B cell (primary cell): ENCODE measurements around the gene MRTFB. TPM values are rescaled to one million over a fixed set of nuclear protein-coding genes. Genes with fewer than 3 reads are reported as not detected.

Experiments used
- ATAC-seq: fragments of 200-7000 bp; cut with Tn5 transposase; one replicate; pipeline ENCODE4 v1.10.0; 2021; ENCODE audit warnings: low read depth, mild to moderate bottlenecking, moderate number of reproducible peaks, moderate library complexity
- CTCF ChIA-PET: fragments of 350-600 bp; sonication (Branson Sonifier 250); formaldehyde crosslinking; loops from one replicate; lab custom pipeline; 2021; ENCODE audit warnings: antibody characterized with exemption, inconsistent platforms; lab: Charles Lee
- POLR2A ChIA-PET: fragments of 350-600 bp; sonication (Branson Sonifier 250); formaldehyde crosslinking; loops from one replicate; lab custom pipeline; 2021; ENCODE audit warnings: antibody characterized with exemption; lab: Charles Lee
- DNase-seq: peaks from one replicate; pipeline ENCODE4 v3.0.0; 2013
- H2AFZ ChIP-seq: 2 replicates; pipeline ENCODE4 v1.6.1; 2012; ENCODE audit warnings: mild to moderate bottlenecking, low read depth, low read length; ENCODE audit not compliant: insufficient read depth, poor library complexity, severe bottlenecking
- H3K27ac ChIP-seq, 2 donors: 1 replicate in 1 of 2; 2 replicates in 1 of 2; pipeline ENCODE4 v1.5.1; 2012 to 2013; ENCODE audit warnings: low read length in 2 of 2, mild to moderate bottlenecking in 2 of 2, moderate library complexity in 1 of 2
- H3K27me3 ChIP-seq, 4 experiments: fragments of 200-600 bp in 1 of 4; sonication (generic) in 1 of 4; replicated peaks in 1 of 4; 1 replicate in 2 of 4; 2 replicates in 2 of 4; pipeline versions ENCODE4 v1.6.1 to v1.7.0; 2013 to 2016; ENCODE audit warnings: low read length in 3 of 4, mild to moderate bottlenecking in 2 of 4, mixed read lengths in 1 of 4, moderate library complexity in 1 of 4; ENCODE audit not compliant: insufficient read depth in 4 of 4, control insufficient read depth in 3 of 4; ENCODE audit errors: control extremely low read depth in 1 of 4
- H3K36me3 ChIP-seq, 2 experiments: replicated peaks in 1 of 2; 1 replicate in 1 of 2; 2 replicates in 1 of 2; pipeline versions ENCODE4 v1.6.1 to v1.7.1; 2013; ENCODE audit warnings: low read length in 1 of 2; ENCODE audit not compliant: insufficient read depth in 2 of 2, control insufficient read depth in 1 of 2; ENCODE audit errors: control extremely low read depth in 1 of 2, extremely low read depth in 1 of 2
- H3K4me1 ChIP-seq, 2 donors: fragments of 200-600 bp in 1 of 2; sonication (generic) in 1 of 2; 1 replicate in 1 of 2; 2 replicates in 1 of 2; pipeline versions ENCODE4 v1.5.1 to v1.6.1; 2013 to 2017; ENCODE audit warnings: low read length in 2 of 2; ENCODE audit not compliant: control insufficient read depth in 2 of 2, insufficient read depth in 2 of 2
- H3K4me2 ChIP-seq: replicated peaks from 2 replicates; pipeline ENCODE3; 2012; ENCODE audit warnings: mild to moderate bottlenecking, low read depth, low read length; ENCODE audit not compliant: poor library complexity, severe bottlenecking
- H3K4me3 ChIP-seq, 5 experiments: fragments of 200-600 bp in 1 of 5; sonication (generic) in 1 of 5; 1 replicate in 3 of 5; 2 replicates in 2 of 5; pipeline versions ENCODE4 v1.5.1 to v1.7.0; 2011 to 2016; ENCODE audit warnings: low read length in 4 of 5, mild to moderate bottlenecking in 4 of 5, low read depth in 2 of 5, control low read depth in 1 of 5, moderate library complexity in 1 of 5; ENCODE audit not compliant: insufficient read depth in 1 of 5; ENCODE audit errors: control extremely low read depth in 1 of 5, extremely low read depth in 1 of 5
- H3K79me2 ChIP-seq: fragments of 200-600 bp; sonication (generic); one replicate; pipeline ENCODE4 v1.6.0; 2016; ENCODE audit warnings: low read length; ENCODE audit not compliant: control insufficient read depth, insufficient read depth
- H3K9ac ChIP-seq: fragments of 200-600 bp; sonication (generic); 2 replicates; pipeline ENCODE4 v1.6.1; 2017; ENCODE audit warnings: mild to moderate bottlenecking, low read length, moderate library complexity
- H3K9me3 ChIP-seq, 3 donors: one replicate each; pipeline versions ENCODE4 v1.6.1 to v1.7.1; 2013; ENCODE audit warnings: low read length in 2 of 3; ENCODE audit not compliant: control insufficient read depth in 2 of 3, insufficient read depth in 1 of 3; ENCODE audit errors: control extremely low read depth in 1 of 3
- H4K20me1 ChIP-seq: 2 replicates; pipeline ENCODE4 v1.6.0; 2012; ENCODE audit warnings: mild to moderate bottlenecking, low read length; ENCODE audit not compliant: insufficient read depth, control insufficient read depth, poor library complexity, severe bottlenecking
- H3K27ac Mint-ChIP-seq: one replicate; pipeline ENCODE4 v1.8.0; 2021; ENCODE audit warnings: mixed read lengths
- H3K27me3 Mint-ChIP-seq: one replicate; pipeline ENCODE4 v1.8.0; 2021; ENCODE audit warnings: mixed read lengths
- H3K4me1 Mint-ChIP-seq: one replicate; pipeline ENCODE4 v1.8.0; 2021; ENCODE audit warnings: mixed read lengths
- H3K4me3 Mint-ChIP-seq: one replicate; pipeline ENCODE4 v1.8.0; 2021; ENCODE audit warnings: mixed read lengths
- H3K9me3 Mint-ChIP-seq: one replicate; pipeline ENCODE4 v1.8.0; 2022; ENCODE audit warnings: mixed read lengths; ENCODE audit not compliant: insufficient read depth
- EZH2 ChIP-seq: IDR thresholded peaks from 2 replicates; pipeline ENCODE4 v1.6.1; 2012; ENCODE audit warnings: borderline replicate concordance, low read depth, mild to moderate bottlenecking, moderate library complexity, low read length; ENCODE audit not compliant: insufficient read depth, poor library complexity, severe bottlenecking
- WGBS: methylation state at CpG from one replicate; pipeline ENCODE4 v1.1.5; 2013; ENCODE audit warnings: missing lambda C conversion rate; ENCODE audit not compliant: insufficient coverage; 5-methylcytosine and 5-hydroxymethylcytosine counted together
- intact Hi-C: fragments of 100-400 bp; cut with micrococcal nuclease; formaldehyde crosslinking; loops from one replicate; pipeline ENCODE4 v1.10.0; 2022
- polyA plus RNA-seq: library from polyadenylated mRNA; depleted of rRNA; stranded (reverse); fragments of >200 nt; gene quantifications from 2 replicates; pipeline ENCODE4 v1.2.3, GENCODE V29; 2012
- total RNA-seq, 2 donors: library from RNA; stranded (reverse); fragments of 120-200 nt in 1 of 2; gene quantifications; 1 replicate in 1 of 2; 2 replicates in 1 of 2; pipeline versions ENCODE4 v1.2.3 to v1.2.4, GENCODE V29; 2013 to 2022
- TF ChIP-seq, protein P1 (sequence below): fragments of 200-600 bp; IDR thresholded peaks from one replicate; pipeline ENCODE4 v1.8.0; 2022; ENCODE audit warnings: antibody characterized with exemption, mild to moderate bottlenecking

MRTFB gene
- total and polyA plus RNA-seq, 2 donors (not counting 1 experiment from before 2014, with no cell fraction given) = 6.6 to 39.5 TPM

DNA sequence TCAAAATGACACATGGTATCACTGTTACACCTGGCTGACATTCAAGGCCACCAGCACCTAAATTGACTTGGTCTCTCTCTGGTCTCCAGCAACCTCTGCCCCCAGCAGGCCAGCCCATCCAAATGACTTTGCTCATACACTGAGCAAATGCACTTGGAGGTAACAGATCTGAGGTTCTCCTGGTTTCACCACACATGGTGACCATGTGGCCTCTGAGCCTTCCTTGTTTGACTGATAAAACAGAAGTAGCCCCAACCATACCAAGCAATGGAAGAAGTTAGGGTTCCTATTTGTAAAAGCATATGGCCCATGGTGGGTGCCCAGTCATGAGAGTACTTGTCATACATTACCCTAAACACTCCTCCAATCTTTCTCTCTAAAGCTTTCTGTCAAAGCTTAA, 181.7 kb downstream of the MRTFB start:
- Histone ChIP-seq H2AFZ (no peak overlapping the region), H3K9me3 (no peaks in the 10 kb centered on the region), H4K20me1 (no peaks in the 10 kb centered on the region), H3K27me3 (no peaks in the 10 kb centered on the region), H3K9ac (no peak overlapping the region), H3K4me1 (no peaks in the 10 kb centered on the region), H3K27ac (no peak overlapping the region), H3K4me3 (no peak overlapping the region), H3K79me2 (no peaks in the 10 kb centered on the region), H3K4me2 (no peak overlapping the region), H3K36me3 (peaks cover 0 to 20% of the 10 kb centered on the region in 2 experiments)
- POLR2A ChIA-PET = no interaction called here
- intact Hi-C loops = no loop called here
- CTCF ChIA-PET = interaction anchor here (1.5 to 5.8 kb wide), 2 partner anchors 276 to 329 kb away, joined by 5 to 81 read pairs; no protein-coding TSS in a partner anchor
- DNase-seq = no peak
- no peak for ATAC-seq
- Mint-ChIP-seq H3K4me3 (no peak overlapping the region), H3K9me3 (no peaks in the 10 kb centered on the region), H3K27me3 (no peaks in the 10 kb centered on the region), H3K4me1 (no peaks in the 10 kb centered on the region), H3K27ac (no peak overlapping the region)
- TF ChIP-seq EZH2 = no peak
- TF ChIP-seq, protein P1, sequence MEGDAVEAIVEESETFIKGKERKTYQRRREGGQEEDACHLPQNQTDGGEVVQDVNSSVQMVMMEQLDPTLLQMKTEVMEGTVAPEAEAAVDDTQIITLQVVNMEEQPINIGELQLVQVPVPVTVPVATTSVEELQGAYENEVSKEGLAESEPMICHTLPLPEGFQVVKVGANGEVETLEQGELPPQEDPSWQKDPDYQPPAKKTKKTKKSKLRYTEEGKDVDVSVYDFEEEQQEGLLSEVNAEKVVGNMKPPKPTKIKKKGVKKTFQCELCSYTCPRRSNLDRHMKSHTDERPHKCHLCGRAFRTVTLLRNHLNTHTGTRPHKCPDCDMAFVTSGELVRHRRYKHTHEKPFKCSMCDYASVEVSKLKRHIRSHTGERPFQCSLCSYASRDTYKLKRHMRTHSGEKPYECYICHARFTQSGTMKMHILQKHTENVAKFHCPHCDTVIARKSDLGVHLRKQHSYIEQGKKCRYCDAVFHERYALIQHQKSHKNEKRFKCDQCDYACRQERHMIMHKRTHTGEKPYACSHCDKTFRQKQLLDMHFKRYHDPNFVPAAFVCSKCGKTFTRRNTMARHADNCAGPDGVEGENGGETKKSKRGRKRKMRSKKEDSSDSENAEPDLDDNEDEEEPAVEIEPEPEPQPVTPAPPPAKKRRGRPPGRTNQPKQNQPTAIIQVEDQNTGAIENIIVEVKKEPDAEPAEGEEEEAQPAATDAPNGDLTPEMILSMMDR = no peak

- no peaks in the 10 kb centered on the region for H3K4me1 Mint-ChIP-seq
- intact Hi-C loops = no loop called here
- H3K9ac ChIP-seq = no peak overlapping the region
- H3K4me3 Mint-ChIP-seq = no peak overlapping the region
- TF ChIP-seq, protein P1 = no peak
- TF ChIP-seq EZH2 = no peak
- H3K4me1 ChIP-seq = no peaks in the 10 kb centered on the region
- DNase-seq (no peak), ATAC-seq (no peak)
- H3K9me3 ChIP-seq = no peaks in the 10 kb centered on the region
- ChIA-PET CTCF (interaction anchor here (1.0 kb wide), 1 partner anchor 13 kb away, joined by 3 read pairs; no protein-coding TSS in a partner anchor), POLR2A (no interaction called here)
- no peaks in the 10 kb centered on the region for H3K27me3 Mint-ChIP-seq
- H4K20me1 ChIP-seq = no peaks in the 10 kb centered on the region
- H3K27ac ChIP-seq = no peak overlapping the region
- H3K9me3 Mint-ChIP-seq = no peaks in the 10 kb centered on the region
- H2AFZ ChIP-seq = no peak overlapping the region
- H3K4me2 ChIP-seq = no peak overlapping the region
- no peak overlapping the region for H3K4me3 ChIP-seq
- H3K27ac Mint-ChIP-seq = no peak overlapping the region
- H3K27me3 ChIP-seq = no peaks in the 10 kb centered on the region
- WGBS = 100% methylated on average over 1 of the region's 5 CpGs
- H3K79me2 ChIP-seq = no peaks in the 10 kb centered on the region
- H3K36me3 ChIP-seq = peaks cover 2 to 32% of the 10 kb centered on the region in 2 experiments
These were observed 191.9 kb downstream of the MRTFB start for GRCh38 chr16:14263011-14263410.
